ENCODE results near the gene POLR2E. TPM values are rescaled to one million over a fixed set of nuclear protein-coding genes. Genes with fewer than 3 reads are reported as not detected.
A peak's percentile ranks its signal among the peaks of the same experiment; 100 is the strongest.

POLR2E gene
- total and polyA plus RNA-seq, 10 of the 15 experiments (the other 5 are each of a cell fraction or from before 2014, with no cell fraction given): 4.0 to 487 (median 200) TPM

DNA sequence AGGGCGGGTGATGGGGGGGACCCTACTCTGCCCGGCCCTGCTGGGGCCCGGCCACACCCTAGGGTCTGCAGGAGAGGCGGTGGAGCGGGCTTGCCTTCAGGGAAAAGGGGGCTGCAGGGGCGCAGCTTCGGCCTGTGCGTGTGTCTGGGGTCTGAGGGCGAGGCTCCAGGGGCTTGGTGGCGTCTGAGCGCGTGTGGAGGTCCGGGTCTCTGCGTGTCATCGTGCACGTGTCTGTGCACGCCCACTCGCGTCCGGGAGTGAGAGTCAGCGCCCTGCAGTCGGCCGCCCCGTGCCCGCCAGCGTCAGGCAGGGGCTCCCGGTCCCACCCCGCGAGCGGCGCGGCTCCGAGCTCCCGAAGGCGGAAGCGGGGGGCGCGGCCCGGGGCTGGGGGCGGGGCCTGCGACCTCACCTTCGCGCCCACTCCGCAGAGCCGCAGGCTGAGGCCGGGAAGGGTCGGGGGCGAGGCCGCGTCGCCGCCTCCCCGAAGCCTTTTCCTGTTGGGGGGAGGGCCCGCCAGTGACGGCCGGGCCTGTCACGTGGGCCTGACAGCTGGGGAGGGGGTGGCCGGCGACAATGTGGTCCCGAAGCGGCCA lies 28.3 kb downstream of the POLR2E start, which contains the start of gene ARHGAP45 (continued):
- TF ChIP-seq, protein P1, sequence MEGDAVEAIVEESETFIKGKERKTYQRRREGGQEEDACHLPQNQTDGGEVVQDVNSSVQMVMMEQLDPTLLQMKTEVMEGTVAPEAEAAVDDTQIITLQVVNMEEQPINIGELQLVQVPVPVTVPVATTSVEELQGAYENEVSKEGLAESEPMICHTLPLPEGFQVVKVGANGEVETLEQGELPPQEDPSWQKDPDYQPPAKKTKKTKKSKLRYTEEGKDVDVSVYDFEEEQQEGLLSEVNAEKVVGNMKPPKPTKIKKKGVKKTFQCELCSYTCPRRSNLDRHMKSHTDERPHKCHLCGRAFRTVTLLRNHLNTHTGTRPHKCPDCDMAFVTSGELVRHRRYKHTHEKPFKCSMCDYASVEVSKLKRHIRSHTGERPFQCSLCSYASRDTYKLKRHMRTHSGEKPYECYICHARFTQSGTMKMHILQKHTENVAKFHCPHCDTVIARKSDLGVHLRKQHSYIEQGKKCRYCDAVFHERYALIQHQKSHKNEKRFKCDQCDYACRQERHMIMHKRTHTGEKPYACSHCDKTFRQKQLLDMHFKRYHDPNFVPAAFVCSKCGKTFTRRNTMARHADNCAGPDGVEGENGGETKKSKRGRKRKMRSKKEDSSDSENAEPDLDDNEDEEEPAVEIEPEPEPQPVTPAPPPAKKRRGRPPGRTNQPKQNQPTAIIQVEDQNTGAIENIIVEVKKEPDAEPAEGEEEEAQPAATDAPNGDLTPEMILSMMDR (IDR thresholded peaks at IDR 0.05 in 2 of 3, conservative IDR thresholded peaks at IDR 0.05 in 1 of 3; ENCODE audit: control insufficient read depth in 2 of 3, extremely low read depth in 1 of 3, insufficient read depth in 1 of 3, low read depth in 3 of 3, low read length in 3 of 3): no peak
- TF ChIP-seq BRCA1 (IDR thresholded peaks at IDR 0.05; ENCODE audit: low read depth, low read length): no peak
- no peak for TF ChIP-seq ZNF274 (IDR thresholded peaks at IDR 0.05; ENCODE audit: insufficient read depth, insufficient read length)
- no peak for TF ChIP-seq TCF7 (IDR thresholded peaks at IDR 0.05; ENCODE audit: borderline replicate concordance)
- TF ChIP-seq EZH2 (IDR thresholded peaks at IDR 0.05; ENCODE audit: borderline replicate concordance, control insufficient read depth, low read depth, low read length): no peak
- TF ChIP-seq, protein P2, sequence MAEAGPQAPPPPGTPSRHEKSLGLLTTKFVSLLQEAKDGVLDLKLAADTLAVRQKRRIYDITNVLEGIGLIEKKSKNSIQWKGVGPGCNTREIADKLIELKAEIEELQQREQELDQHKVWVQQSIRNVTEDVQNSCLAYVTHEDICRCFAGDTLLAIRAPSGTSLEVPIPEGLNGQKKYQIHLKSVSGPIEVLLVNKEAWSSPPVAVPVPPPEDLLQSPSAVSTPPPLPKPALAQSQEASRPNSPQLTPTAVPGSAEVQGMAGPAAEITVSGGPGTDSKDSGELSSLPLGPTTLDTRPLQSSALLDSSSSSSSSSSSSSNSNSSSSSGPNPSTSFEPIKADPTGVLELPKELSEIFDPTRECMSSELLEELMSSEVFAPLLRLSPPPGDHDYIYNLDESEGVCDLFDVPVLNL (IDR thresholded peaks at IDR 0.05; ENCODE audit: low read depth, low read length): no peak
- no peak for TF ChIP-seq NRF1 (conservative IDR thresholded peaks at IDR 0.05; ENCODE audit: low read depth, low read length)
- no peak for TF ChIP-seq TCF12 (IDR thresholded peaks at IDR 0.05; ENCODE audit: low read depth, low read length)
- TF ChIP-seq FOXK2 (IDR thresholded peaks at IDR 0.05): no peak
- TF ChIP-seq SMC3 (IDR thresholded peaks at IDR 0.05; ENCODE audit: borderline replicate concordance, low read length): no peak
- TF ChIP-seq RB1 (IDR thresholded peaks at IDR 0.05; ENCODE audit: borderline replicate concordance): 0 out of 2 replicates have a peak, but pooled peaks have one; percentile 7
- TF ChIP-seq, protein P3, sequence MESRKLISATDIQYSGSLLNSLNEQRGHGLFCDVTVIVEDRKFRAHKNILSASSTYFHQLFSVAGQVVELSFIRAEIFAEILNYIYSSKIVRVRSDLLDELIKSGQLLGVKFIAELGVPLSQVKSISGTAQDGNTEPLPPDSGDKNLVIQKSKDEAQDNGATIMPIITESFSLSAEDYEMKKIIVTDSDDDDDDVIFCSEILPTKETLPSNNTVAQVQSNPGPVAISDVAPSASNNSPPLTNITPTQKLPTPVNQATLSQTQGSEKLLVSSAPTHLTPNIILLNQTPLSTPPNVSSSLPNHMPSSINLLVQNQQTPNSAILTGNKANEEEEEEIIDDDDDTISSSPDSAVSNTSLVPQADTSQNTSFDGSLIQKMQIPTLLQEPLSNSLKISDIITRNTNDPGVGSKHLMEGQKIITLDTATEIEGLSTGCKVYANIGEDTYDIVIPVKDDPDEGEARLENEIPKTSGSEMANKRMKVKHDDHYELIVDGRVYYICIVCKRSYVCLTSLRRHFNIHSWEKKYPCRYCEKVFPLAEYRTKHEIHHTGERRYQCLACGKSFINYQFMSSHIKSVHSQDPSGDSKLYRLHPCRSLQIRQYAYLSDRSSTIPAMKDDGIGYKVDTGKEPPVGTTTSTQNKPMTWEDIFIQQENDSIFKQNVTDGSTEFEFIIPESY (IDR thresholded peaks at IDR 0.05): no peak
- TF ChIP-seq RCOR1 (conservative IDR thresholded peaks at IDR 0.05; ENCODE audit: low read depth, low read length): no peak
- TF ChIP-seq, protein P4, sequence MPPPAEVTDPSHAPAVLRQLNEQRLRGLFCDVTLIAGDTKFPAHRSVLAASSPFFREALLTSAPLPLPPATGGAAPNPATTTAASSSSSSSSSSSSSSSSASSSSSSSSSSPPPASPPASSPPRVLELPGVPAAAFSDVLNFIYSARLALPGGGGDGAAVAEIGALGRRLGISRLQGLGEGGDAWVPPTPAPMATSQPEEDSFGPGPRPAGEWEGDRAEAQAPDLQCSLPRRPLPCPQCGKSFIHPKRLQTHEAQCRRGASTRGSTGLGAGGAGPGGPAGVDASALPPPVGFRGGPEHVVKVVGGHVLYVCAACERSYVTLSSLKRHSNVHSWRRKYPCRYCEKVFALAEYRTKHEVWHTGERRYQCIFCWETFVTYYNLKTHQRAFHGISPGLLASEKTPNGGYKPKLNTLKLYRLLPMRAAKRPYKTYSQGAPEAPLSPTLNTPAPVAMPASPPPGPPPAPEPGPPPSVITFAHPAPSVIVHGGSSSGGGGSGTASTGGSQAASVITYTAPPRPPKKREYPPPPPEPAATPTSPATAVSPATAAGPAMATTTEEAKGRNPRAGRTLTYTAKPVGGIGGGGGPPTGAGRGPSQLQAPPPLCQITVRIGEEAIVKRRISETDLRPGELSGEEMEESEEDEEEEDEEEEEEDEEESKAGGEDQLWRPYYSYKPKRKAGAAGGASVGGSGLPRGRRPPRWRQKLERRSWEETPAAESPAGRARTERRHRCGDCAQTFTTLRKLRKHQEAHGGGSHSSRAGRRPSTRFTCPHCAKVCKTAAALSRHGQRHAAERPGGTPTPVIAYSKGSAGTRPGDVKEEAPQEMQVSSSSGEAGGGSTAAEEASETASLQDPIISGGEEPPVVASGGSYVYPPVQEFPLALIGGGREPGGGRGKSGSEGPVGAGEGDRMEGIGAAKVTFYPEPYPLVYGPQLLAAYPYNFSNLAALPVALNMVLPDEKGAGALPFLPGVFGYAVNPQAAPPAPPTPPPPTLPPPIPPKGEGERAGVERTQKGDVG (CRISPR knock-in tag; IDR thresholded peaks at IDR 0.05): no peak
- TF ChIP-seq WRNIP1 (IDR thresholded peaks at IDR 0.05; ENCODE audit: borderline replicate concordance, low read depth, low read length): no peak
- no peak for TF ChIP-seq KLF5 (IDR thresholded peaks at IDR 0.05; ENCODE audit: partially characterized antibody)
- TF ChIP-seq E2F8 (IDR thresholded peaks at IDR 0.05; ENCODE audit: low read depth, partially characterized antibody): no peak
- TF ChIP-seq ETV6 (conservative IDR thresholded peaks at IDR 0.05 in 1 of 2, IDR thresholded peaks at IDR 0.05 in 1 of 2; ENCODE audit: borderline replicate concordance in 1 of 2, low read depth in 1 of 2): no peak
- TF ChIP-seq ESRRA (IDR thresholded peaks at IDR 0.05; ENCODE audit: low read length): no peak

Measured in GM12878 (cell line).